Measurements from ENCODE around the gene DUSP14. TPM values are rescaled to one million over a fixed set of nuclear protein-coding genes. Genes with fewer than 3 reads are reported as not detected.

The DUSP14 gene
- total and polyA plus RNA-seq, 2 of the 8 experiments (the other 6 are each of a cell fraction or from before 2014, with no cell fraction given): 22.1 to 37.9 TPM

GRCh38 chr17:37530420-37530819, 40.7 kb downstream of the DUSP14 start:
- H2AK5ac ChIP-seq (ENCODE audit: low read depth, low read length): no peak overlapping the region
- H3K79me2 ChIP-seq (ENCODE audit: control insufficient read depth in 1 of 2, insufficient read depth in 2 of 2, low read length in 2 of 2): no peaks in the 10 kb centered on the region
- H2BK120ac ChIP-seq (replicated peaks; ENCODE audit: low read depth, low read length): no peak overlapping the region
- no peaks in the 10 kb centered on the region for H4K20me1 ChIP-seq (replicated peaks in 1 of 2; ENCODE audit: control insufficient read depth in 1 of 2, insufficient read depth in 2 of 2, low read length in 2 of 2)
- no peak overlapping the region for H2BK12ac ChIP-seq (ENCODE audit: low read depth, low read length)
- no peak overlapping the region for H3K18ac ChIP-seq (ENCODE audit: extremely low read depth, low read length)
- H3K4me1 ChIP-seq (replicated peaks in 1 of 4; ENCODE audit: control insufficient read depth in 3 of 4, insufficient read depth in 4 of 4, low read length in 3 of 4): no peaks in the 10 kb centered on the region
- no peak overlapping the region for H3K56ac ChIP-seq (replicated peaks; ENCODE audit: insufficient read length, low read depth, low read length)
- H3K14ac ChIP-seq (ENCODE audit: insufficient read length): no peak overlapping the region
- H3K23me2 ChIP-seq (ENCODE audit: low read depth, low read length): no peaks in the 10 kb centered on the region
- H2BK20ac ChIP-seq (ENCODE audit: low read length): no peak overlapping the region
- no peak overlapping the region for H4K8ac ChIP-seq (ENCODE audit: extremely low read depth, insufficient read depth, low read length)
- ChIA-PET CTCF (ENCODE audit: partially characterized antibody) (interaction anchor here (0.6 to 6.6 kb wide), 7 partner anchors 13 to 311 kb away, joined by 3 to 71 read pairs (median 3); no protein-coding TSS in a partner anchor), POLR2A (ENCODE audit: partially characterized antibody) (no interaction called here)
- no peak overlapping the region for H4K91ac ChIP-seq (replicated peaks; ENCODE audit: insufficient read length, low read length)
- H3K4me3 ChIP-seq (ENCODE audit: extremely low read depth in 1 of 4, insufficient read depth in 2 of 4, low read depth in 3 of 4, low read length in 4 of 4): no peak overlapping the region
- H3K23ac ChIP-seq (ENCODE audit: insufficient read length): no peak overlapping the region
- peaks cover 0 to 7% (median 3%) of the 10 kb centered on the region in 4 experiments; a peak in 5 of 8 replicates for H3K36me3 ChIP-seq (ENCODE audit: control insufficient read depth in 2 of 4, insufficient read depth in 4 of 4, low read length in 3 of 4)
- no peak overlapping the region for H3K27ac ChIP-seq (ENCODE audit: low read depth, low read length)
- no peaks in the 10 kb centered on the region for H3K9me3 ChIP-seq (ENCODE audit: insufficient read depth in 2 of 2, low read depth in 1 of 2, low read length in 1 of 2)
- H3K4me2 ChIP-seq (ENCODE audit: insufficient read depth in 1 of 2, low read depth in 2 of 2, low read length in 2 of 2): no peak overlapping the region
- TF ChIP-seq SP4 (IDR thresholded peaks at IDR 0.05; ENCODE audit: low read length) (no peak), HDAC6 (IDR thresholded peaks at IDR 0.05; ENCODE audit: low read depth, low read length) (no peak), BCL11A (IDR thresholded peaks at IDR 0.05; ENCODE audit: low read depth in 2 of 2, low read length in 2 of 2) (no peak), TEAD4 (IDR thresholded peaks at IDR 0.05; ENCODE audit: low read depth, low read length) (no peak)
- DNase-seq (ENCODE audit: low read depth in 1 of 2, low spot score in 2 of 2) (no peak), FAIRE-seq (no peak)
- H2BK5ac ChIP-seq (ENCODE audit: low read depth, low read length): no peak overlapping the region
- 87% methylated on average over 4 of the region's 4 CpGs; no CpG with 5 or more reads in 1 of the 2 experiments for WGBS, 2 experiments (ENCODE audit: extremely low coverage in 1 of 2, insufficient coverage in 1 of 2, insufficient read length in 1 of 2, insufficient replicate concordance in 2 of 2, low coverage in 1 of 2, low lambda C conversion rate in 2 of 2, missing lambda C conversion rate in 1 of 2)
- no peak overlapping the region for H3K4ac ChIP-seq (replicated peaks; ENCODE audit: insufficient read length, low read depth, low read length)
- no peak overlapping the region for H2AFZ ChIP-seq (ENCODE audit: low read length)
- H3K27me3 ChIP-seq (replicated peaks in 1 of 4; ENCODE audit: control insufficient read depth in 3 of 4, extremely low read depth in 1 of 4, insufficient read depth in 3 of 4, low read length in 3 of 4): no peaks in the 10 kb centered on the region
- H4K5ac ChIP-seq (ENCODE audit: insufficient read length, low read depth, low read length): no peak overlapping the region
- H3K9ac ChIP-seq (replicated peaks in 1 of 4; ENCODE audit: extremely low read depth in 1 of 4, low read depth in 3 of 4, low read length in 3 of 4): no peak overlapping the region
- H3K79me1 ChIP-seq (ENCODE audit: low read depth, low read length): no peaks in the 10 kb centered on the region
- H2BK15ac ChIP-seq (ENCODE audit: low read length): no peak overlapping the region
